SKM-1 treated with dmso at 0.1 percent for 144 hours (cell line): Measurements from ENCODE around the gene DZIP1.
A peak's percentile ranks its signal among the peaks of the same experiment; 100 is the strongest.

Experiments used
- DNase-seq: peaks from one replicate; lab custom pipeline; 2025; ENCODE audit not compliant: unreplicated experiment; lab: John Stamatoyannopoulos, UW

Gene DZIP1

DNA sequence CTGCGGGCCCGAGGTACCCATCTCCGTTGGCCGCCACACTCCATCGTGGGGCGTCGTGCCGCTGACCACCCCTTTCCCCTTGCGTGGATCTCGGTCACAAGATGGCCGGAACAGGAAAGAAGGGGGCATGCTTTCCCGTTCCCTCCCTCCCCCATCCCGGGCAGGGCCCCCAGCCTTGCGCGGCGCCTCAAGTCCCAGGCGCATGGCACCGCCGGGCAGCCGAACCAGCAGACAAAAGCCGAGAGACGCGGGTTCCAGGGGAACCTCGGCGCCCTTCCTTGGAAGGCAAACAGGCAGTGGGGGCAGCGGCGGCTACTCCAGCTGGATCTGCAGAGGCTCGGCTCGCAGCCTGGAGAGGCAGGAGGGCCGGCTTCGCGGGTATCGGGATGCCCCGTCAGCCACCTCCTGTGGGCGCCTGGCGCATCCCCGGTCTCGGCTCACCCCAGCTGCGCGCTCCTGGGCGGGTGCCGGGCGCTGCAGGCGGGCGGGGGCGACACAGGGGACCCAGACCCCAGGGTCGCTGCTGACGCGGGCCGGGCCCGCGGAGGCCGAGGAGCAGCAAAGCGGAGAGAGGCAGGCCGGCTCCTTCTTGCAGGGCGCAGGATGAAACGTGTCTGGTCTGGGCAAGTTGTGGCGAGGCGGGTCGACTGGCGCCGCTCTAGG, 439 bp downstream of the DZIP1 start:
- no peak for DNase-seq

GRCh38 chr13:95643571-95643935, 953 bp downstream of the DZIP1 start:
- peak; percentile 15 for DNase-seq

- no peak for DNase-seq
Measured at GRCh38 chr13:95642999-95643398, 1.5 kb downstream of the DZIP1 start.

DNA sequence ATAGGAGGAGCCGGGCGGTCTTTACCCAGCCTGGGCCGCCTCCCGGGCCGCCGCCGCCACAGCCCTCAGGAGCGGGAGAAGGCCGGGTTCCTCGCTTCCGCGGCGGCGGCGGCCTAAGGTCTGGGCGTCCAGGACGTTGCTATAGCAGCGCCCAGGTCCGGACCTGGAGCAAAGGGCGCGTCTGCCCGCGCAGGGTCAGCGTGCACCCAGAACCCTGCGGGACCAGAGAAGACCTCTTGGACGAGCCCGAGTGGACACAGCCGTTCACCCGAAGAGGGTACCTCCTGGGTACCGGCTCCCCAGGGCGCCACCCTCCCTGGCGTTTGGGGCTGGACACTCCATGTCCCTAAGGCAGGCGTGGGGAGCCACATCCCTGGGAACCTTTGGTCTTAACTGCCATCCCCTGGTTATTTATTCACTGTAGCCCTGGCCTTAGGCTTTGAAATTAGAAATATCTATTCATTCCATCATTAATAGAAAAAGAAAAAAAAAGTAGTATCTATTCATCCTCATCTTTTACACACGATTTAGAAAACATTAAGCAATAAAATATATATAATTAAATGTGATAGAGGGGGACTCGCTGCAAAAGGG, 2.4 kb downstream of the DZIP1 start:
- DNase-seq: no peak

DNA sequence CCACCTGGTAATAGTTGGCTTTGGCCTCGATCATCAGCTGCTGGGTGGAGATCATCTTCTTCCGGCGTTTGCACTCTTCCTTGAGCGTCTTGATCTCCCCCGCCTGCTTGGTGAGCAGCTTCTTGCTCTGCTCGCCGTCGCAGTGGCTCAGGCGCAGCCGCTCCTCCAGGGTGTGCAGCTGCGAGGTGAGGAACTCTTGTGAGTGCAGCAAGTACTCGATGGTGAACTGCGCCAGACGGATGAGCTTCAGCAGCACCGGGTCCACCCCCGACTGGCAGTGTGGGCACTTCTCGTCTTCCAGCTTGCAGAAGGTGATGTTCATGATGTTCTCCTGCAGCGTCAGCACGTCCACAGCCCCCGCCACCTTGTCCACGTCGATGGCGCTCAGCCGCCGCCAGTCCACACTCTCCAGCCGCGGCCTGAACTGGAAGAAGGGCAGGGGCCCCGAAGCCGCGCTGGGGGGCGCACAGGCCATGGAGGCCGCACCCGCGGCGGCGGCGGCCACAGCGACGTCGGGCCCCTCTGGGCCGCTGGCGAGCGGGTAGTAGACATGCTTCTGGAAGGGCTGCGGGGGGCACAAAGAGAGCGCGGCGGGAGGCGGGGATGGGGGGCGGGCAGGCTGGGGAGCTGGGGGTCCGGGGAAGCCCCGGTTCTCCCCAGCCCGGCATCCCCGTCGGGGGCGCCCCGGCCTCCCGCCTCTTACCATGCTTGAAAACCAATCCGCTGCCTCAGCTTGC, 3.0 kb downstream of the DZIP1 start:
- DNase-seq: no peak

- no peak for DNase-seq
Measured at GRCh38 chr13:95636853-95637252, 7.7 kb downstream of the DZIP1 start.

- no peak for DNase-seq
Measured at GRCh38 chr13:95630593-95630992, 13.9 kb downstream of the DZIP1 start.

GRCh38 chr13:95629071-95629470, 15.4 kb downstream of the DZIP1 start:
- no peak for DNase-seq

DNA sequence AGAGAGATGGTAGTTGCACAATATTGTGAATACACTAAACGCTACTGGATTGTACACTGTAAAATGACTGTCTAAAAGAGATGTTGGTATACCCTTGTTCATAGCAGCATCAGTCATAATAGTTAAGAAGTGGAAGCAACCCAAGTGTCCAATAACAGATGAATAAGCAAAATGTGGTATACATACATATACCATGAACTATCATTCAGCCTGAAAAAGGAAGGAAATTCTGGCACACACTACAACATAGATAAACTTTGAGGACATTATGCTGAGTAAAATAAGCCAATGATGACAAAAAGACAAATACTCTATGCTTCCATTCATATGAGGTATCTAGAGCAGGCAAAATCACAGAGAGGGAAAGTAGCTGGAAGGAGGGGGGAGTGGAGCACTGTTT, 16.0 kb downstream of the DZIP1 start:
- DNase-seq: no peak

DNA sequence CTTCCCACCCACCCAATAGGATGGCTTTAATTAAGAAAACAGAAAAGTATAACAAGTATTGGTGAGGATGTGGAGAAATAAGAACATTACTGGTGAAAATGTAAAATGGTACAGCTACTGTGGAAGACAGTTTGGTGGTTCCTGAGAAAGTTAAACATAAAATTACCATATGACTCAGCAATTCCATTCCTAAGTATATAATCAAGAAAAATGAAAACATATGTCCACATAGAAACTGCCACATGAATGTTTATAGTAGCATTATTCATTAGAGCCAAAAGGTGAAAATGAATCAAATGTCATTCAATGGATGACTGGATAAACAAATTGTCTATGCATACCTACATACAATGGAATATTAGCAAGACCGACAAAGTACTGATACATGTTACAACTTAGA, 16.9 kb downstream of the DZIP1 start:
- DNase-seq: no peak

GRCh38 chr13:95626768-95627167, 17.7 kb downstream of the DZIP1 start:
- DNase-seq: no peak

DNA sequence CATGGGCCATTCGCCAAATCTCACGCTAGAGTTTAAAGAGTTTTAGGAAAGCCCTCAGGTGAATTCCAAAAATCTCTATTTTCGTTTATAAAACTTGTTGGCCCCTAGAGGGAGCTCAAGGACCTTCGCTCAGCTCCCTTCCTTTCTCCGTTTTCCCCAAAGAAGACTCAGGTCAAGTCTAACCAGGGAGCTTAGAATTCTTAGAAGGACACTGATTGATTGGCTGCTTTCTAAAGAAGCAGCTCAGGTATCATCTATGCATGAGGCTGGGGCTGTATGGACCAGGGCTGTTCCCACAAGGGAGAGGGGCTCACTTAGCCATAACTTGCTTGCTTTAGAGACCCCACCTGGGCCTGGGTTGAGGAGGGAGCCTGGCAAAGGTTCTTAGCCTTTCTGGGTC, 20.5 kb downstream of the DZIP1 start:
- peak; percentile 24 for DNase-seq

- DNase-seq: no peak
Measured at GRCh38 chr13:95623141-95623540, 21.4 kb downstream of the DZIP1 start.

DNA sequence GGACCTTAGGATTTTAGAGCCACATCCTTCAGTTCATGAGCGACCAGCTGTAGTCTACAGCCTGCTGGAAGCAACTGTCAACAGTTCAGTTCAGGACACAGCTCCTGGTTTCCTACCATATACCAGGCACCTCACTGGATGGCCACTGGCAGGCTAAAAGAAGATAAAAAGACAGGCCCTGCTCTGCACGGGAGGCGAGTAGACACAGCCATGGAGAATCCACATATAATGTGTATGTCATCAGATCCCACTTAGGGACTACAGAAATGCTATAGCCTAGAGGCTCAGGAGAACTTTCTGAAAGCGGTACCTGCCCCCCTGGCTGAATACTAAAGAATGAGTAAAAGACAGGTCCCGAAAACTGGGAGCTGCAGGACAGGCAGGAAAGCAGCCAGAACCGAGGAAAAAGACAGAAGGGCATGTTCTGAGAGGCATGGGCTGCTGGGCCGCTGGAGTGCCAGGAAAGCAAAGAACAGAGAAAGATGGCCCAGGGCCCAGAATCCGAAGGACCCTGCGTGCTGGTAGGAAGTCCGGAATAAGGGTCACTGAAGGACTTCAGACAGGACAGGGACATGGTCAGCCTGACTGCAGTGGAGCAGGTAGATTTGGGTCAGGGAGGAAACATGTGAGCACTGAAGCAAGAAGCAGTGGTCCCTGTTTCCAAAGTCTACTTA, 23.5 kb downstream of the DZIP1 start:
- no peak for DNase-seq

GRCh38 chr13:95620030-95620824, 24.3 kb downstream of the DZIP1 start:
- DNase-seq: peak; percentile 8

GRCh38 chr13:95615539-95615938, 29.0 kb downstream of the DZIP1 start:
- DNase-seq: no peak

DNA sequence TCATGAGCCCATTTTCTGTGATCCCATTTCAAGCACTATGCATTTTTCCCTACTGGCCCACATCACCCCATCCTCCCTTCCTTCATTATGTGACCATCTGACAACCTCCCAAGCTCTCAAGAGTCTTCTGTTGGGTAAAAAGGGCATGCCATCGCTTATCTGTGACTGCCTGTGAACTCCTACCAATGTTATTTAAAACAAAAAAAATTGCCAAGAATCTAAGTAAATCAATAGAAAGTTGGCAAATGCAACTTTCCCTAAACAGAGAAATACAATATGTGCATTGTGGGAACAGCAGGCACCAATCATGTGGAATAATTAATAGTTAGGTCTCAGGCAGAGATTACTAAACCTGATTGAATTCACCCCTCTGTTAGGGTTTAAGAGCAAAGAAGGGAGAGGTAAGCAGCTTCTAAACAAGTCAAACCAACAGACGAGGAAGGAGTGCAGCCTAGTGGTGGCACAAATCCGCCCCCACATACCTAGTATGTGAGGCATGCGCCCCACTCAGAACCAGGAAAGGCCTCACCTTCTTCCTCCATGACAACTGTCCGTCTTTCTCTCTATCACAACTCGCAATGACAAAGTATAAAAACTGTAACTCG, 29.8 kb downstream of the DZIP1 start:
- no peak for DNase-seq

GRCh38 chr13:95608640-95609323, 35.7 kb downstream of the DZIP1 start:
- DNase-seq: no peak

DNA sequence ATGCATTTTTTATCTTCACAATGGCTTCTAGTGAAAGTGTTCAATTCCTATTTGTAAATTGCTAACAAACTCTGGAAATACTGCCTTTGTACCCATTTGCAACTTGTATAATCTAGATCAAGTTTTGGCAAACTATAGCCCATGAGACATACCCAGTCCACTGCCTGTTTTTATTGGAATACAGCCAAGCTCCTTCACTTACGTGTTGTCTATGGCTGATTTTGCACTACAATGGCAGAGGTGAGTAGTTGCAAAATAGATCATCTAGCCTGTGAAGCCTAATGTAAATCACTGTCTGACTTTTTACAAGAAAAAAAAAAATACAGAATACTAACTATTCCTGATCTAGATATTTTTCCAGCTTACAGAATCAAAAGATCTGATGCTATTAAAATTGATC, 37.1 kb downstream of the DZIP1 start:
- DNase-seq: no peak

DNA sequence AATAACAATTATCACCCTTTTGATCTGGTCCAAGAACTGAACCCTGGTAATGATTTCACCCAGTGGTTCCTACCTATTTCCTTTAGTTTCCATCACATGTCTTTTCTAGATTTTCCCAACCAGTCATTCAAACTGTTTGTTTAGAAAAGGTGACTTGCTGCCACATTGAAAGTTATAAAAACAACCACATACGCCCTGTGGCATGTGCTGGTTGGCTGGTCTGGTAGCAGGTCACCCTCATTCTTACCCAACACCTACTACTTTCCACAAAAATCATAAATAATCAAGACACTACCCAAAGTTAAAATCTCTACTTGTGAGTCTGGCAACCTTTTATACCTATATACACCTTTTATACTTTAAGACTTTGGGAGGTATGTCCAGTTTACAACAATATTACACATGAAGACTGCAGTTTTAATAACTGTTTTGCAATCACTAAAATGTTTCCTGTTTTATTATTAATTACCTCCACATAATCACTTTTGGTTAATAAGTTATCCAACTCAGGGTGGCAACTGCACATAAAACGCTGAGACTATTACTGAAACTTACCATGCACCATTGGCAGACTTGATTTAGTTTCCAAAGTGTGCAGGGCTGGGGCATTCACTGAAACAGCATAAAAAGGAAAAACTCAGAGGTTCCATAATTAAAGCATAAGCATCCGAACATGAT, 38.9 kb downstream of the DZIP1 start:
- DNase-seq: no peak
